Upper lobe of right lung (tissue), 1 donor: Measurements from ENCODE around the gene GBP7. TPM values are rescaled to one million over a fixed set of nuclear protein-coding genes. Genes with fewer than 3 reads are reported as not detected.

Experiments used
- ATAC-seq: fragments of 200-7000 bp; cut with Tn5 transposase; one replicate; pipeline ENCODE4 v1.9.1; 2020; ENCODE audit warnings: mild to moderate bottlenecking, moderate library complexity
- DNase-seq: peaks from one replicate; pipeline ENCODE4 v3.0.0-alpha.2; 2020
- H3K27ac ChIP-seq: fragments of 200-600 bp; one replicate; pipeline ENCODE4 v1.8.0; 2022
- H3K27me3 ChIP-seq: fragments of 200-600 bp; one replicate; pipeline ENCODE4 v1.8.0; 2022; ENCODE audit warnings: mild to moderate bottlenecking
- H3K36me3 ChIP-seq: fragments of 200-600 bp; one replicate; pipeline ENCODE4 v1.8.0; 2022
- H3K4me1 ChIP-seq: fragments of 200-600 bp; one replicate; pipeline ENCODE4 v1.8.0; 2022
- H3K4me3 ChIP-seq: fragments of 200-600 bp; one replicate; pipeline ENCODE4 v1.8.0; 2022; ENCODE audit warnings: mild to moderate bottlenecking
- H3K9me3 ChIP-seq: fragments of 200-600 bp; one replicate; pipeline ENCODE4 v1.8.0; 2022
- intact Hi-C: fragments of 100-400 bp; cut with DNase I; formaldehyde crosslinking; loops from one replicate; pipeline ENCODE4 v1.11.0; 2022
- total RNA-seq: library from RNA; stranded (reverse); fragmentation: NEBNext Ultra II Directional; extraction: Animal tissue kit (Norgen Biotek cat#: 25700); gene quantifications from one replicate; pipeline ENCODE4 v1.2.1, GENCODE V29; 2021
- TF ChIP-seq, protein P1 (sequence below): fragments of 200-600 bp; IDR thresholded peaks from one replicate; pipeline ENCODE4 v1.8.0; 2022; ENCODE audit warnings: antibody characterized with exemption
- donor health status: DM: no; HTN: yes; CAD: no; lungs with severe emphysema.

The GBP7 gene
- total RNA-seq, 1 donor from 2014 or later = 0.32 TPM

- Histone ChIP-seq H3K27ac (peak within 1 kb of the TSS; percentile 87), H3K4me1 (peaks cover 37% of the 10 kb centered on the region), H3K9me3 (no peaks in the 10 kb centered on the region), H3K36me3 (peaks cover 7% of the 10 kb centered on the region), H3K27me3 (no peaks in the 10 kb centered on the region), H3K4me3 (peak within 1 kb of the TSS; percentile 63)
- intact Hi-C loops = no loop called here
- ATAC-seq (peak; percentile 87), DNase-seq (no peak)
- TF ChIP-seq, protein P1, sequence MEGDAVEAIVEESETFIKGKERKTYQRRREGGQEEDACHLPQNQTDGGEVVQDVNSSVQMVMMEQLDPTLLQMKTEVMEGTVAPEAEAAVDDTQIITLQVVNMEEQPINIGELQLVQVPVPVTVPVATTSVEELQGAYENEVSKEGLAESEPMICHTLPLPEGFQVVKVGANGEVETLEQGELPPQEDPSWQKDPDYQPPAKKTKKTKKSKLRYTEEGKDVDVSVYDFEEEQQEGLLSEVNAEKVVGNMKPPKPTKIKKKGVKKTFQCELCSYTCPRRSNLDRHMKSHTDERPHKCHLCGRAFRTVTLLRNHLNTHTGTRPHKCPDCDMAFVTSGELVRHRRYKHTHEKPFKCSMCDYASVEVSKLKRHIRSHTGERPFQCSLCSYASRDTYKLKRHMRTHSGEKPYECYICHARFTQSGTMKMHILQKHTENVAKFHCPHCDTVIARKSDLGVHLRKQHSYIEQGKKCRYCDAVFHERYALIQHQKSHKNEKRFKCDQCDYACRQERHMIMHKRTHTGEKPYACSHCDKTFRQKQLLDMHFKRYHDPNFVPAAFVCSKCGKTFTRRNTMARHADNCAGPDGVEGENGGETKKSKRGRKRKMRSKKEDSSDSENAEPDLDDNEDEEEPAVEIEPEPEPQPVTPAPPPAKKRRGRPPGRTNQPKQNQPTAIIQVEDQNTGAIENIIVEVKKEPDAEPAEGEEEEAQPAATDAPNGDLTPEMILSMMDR = no peak
Measured at GRCh38 chr1:89125913-89126580, 49.8 kb downstream of the GBP7 start, which contains the start of gene GBP2. Gene GBP2 (minus strand): TSS chr1:89126114. CDS start chr1:89121966, 4,148 bp downstream.

DNA sequence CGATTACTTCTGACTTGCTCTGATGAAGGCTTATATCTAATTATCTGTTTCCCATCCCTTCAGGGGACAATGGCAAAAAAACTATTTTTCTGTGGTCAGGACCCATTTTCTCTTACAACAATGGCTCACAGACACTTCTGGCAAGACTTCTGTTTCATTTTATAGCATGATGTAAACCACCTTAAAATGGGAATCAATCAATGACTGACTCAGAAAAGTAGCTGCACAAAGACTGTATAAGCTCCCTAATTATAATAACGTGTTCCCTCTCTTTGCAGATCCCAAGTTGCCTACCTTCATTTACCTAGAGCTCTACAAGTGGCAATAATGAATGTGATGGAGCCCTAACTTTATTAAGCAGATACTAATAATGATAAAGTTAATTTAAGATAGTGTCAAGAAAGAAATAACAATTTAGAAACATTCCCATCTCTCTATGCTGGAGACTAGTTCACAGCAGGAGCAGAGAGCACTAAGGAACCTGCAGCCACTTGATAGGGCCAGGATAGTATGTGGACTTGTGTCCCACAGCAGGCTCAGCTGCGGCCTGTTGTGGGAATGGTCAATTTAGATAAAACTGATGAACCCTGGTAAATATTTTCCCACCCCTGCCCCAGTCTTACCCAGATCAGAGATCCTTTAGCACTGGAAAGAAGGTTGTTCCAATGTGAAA lies 50.4 kb downstream of the GBP7 start:
- peaks cover 35% of the 10 kb centered on the region for H3K4me1 ChIP-seq
- DNase-seq (no peak), ATAC-seq (peak; percentile 68)
- peak overlapping the region; percentile 63 for H3K4me3 ChIP-seq
- no peaks in the 10 kb centered on the region for H3K9me3 ChIP-seq
- TF ChIP-seq, protein P1 = no peak
- H3K27me3 ChIP-seq = no peaks in the 10 kb centered on the region
- H3K36me3 ChIP-seq = peaks cover 14% of the 10 kb centered on the region
- H3K27ac ChIP-seq = peak overlapping the region; percentile 87
- intact Hi-C loops = no loop called here

GRCh38 chr1:89121641-89122040 lies 54.2 kb downstream of the GBP7 start:
- H3K4me3 ChIP-seq = no peak overlapping the region
- peaks cover 51% of the 10 kb centered on the region for H3K36me3 ChIP-seq
- no peaks in the 10 kb centered on the region for H3K27me3 ChIP-seq
- intact Hi-C loops = no loop called here
- no peak overlapping the region for H3K27ac ChIP-seq
- no peak for DNase-seq
- TF ChIP-seq, protein P1 = no peak
- no peaks in the 10 kb centered on the region for H3K9me3 ChIP-seq
- H3K4me1 ChIP-seq = peaks cover 21% of the 10 kb centered on the region
- ATAC-seq = no peak

GRCh38 chr1:89114662-89115061 lies 61.1 kb downstream of the GBP7 start:
- Histone ChIP-seq H3K36me3 (peaks cover 97% of the 10 kb centered on the region), H3K9me3 (no peaks in the 10 kb centered on the region), H3K4me1 (no peaks in the 10 kb centered on the region), H3K27ac (no peak overlapping the region), H3K4me3 (no peak overlapping the region), H3K27me3 (no peaks in the 10 kb centered on the region)
- TF ChIP-seq, protein P1 = no peak
- ATAC-seq (no peak), DNase-seq (no peak)
- intact Hi-C loops = no loop called here

- H3K27ac ChIP-seq = no peak overlapping the region
- no peaks in the 10 kb centered on the region for H3K4me1 ChIP-seq
- no peaks in the 10 kb centered on the region for H3K9me3 ChIP-seq
- H3K36me3 ChIP-seq = peaks cover 97% of the 10 kb centered on the region
- DNase-seq (no peak), ATAC-seq (no peak)
- no peaks in the 10 kb centered on the region for H3K27me3 ChIP-seq
- intact Hi-C loops = no loop called here
- TF ChIP-seq, protein P1 = no peak
- H3K4me3 ChIP-seq = no peak overlapping the region
Measured at GRCh38 chr1:89112871-89113613, 62.8 kb downstream of the GBP7 start.
